Measurements from ENCODE around the gene KIF4B.

GRCh38 chr5:155047818-155048217 lies 34.3 kb downstream of the KIF4B start:
- TF ChIP-seq, protein P1, sequence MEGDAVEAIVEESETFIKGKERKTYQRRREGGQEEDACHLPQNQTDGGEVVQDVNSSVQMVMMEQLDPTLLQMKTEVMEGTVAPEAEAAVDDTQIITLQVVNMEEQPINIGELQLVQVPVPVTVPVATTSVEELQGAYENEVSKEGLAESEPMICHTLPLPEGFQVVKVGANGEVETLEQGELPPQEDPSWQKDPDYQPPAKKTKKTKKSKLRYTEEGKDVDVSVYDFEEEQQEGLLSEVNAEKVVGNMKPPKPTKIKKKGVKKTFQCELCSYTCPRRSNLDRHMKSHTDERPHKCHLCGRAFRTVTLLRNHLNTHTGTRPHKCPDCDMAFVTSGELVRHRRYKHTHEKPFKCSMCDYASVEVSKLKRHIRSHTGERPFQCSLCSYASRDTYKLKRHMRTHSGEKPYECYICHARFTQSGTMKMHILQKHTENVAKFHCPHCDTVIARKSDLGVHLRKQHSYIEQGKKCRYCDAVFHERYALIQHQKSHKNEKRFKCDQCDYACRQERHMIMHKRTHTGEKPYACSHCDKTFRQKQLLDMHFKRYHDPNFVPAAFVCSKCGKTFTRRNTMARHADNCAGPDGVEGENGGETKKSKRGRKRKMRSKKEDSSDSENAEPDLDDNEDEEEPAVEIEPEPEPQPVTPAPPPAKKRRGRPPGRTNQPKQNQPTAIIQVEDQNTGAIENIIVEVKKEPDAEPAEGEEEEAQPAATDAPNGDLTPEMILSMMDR (IDR thresholded peaks at IDR 0.05): no peak
- TF ChIP-seq POLR2A (IDR thresholded peaks at IDR 0.05): no peak
